ENCODE data around the gene NFIB. TPM values are rescaled to one million over a fixed set of nuclear protein-coding genes. Genes with fewer than 3 reads are reported as not detected.

The NFIB gene
- total RNA-seq, 1 donor from 2014 or later: 119 TPM

DNA sequence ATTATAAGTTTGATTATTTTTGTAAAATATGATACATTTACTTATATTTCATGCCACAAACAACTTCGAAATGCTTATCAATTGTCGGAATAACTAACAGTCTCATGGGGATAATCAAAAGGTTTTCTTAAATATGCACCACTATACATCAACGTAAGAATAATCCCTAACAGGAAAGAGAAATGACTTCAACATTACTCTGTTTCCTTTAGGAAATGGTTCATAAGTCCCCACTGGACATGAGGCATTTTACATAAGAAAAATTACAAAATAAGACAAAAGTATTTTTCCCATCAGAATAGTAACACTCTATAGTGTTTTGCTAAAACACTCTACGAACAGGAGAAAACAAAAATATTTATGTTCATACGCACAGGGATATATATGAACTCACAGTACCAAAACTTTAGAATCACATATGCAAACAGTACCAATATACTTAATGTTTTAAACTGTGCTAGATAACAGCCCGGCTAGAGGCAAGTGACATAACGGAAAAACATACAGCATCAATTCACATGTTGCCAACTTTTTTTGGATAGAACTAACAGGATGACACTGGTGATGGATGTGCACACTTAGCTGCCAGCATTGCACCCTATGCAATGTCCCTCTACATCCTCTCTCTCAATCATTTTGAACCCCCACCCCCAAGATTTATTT, 120.5 kb downstream of the NFIB start:
- DNase-seq (ENCODE audit: extremely low read depth, low read depth, low spot score): peak; percentile 78

DNA sequence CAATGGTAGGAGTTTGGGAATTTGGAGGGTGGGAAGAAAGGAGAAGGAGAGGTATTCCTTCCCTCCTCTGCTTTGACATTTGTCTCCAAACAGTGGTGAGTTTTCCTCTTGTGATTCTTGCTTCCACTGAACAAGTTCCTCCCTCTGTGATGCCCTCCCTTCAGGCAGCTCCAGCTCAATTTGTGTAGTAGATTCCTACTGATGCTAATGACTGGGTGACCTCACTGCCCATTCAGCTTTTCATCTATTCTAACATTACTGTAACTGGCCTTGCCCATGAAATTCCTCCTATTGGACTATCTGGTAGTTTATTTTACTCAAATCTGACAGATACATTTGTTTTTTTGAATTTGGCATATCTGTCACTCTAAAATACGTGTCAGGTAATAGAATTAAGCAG, 121.4 kb downstream of the NFIB start:
- DNase-seq (ENCODE audit: extremely low read depth, low read depth, low spot score): no peak

- DNase-seq (ENCODE audit: extremely low read depth, low read depth, low spot score): no peak
These were observed 122.4 kb downstream of the NFIB start for GRCh38 chr9:14191512-14191911.

- DNase-seq (ENCODE audit: extremely low read depth, low read depth, low spot score): no peak
These were observed 123.7 kb downstream of the NFIB start for GRCh38 chr9:14190240-14190639.

- no peak for DNase-seq (ENCODE audit: extremely low read depth, low read depth, low spot score)
These were observed 124.4 kb downstream of the NFIB start for GRCh38 chr9:14189578-14189977.

- DNase-seq (ENCODE audit: extremely low read depth, low read depth, low spot score): no peak
These were observed 124.8 kb downstream of the NFIB start for GRCh38 chr9:14189146-14189545.

DNA sequence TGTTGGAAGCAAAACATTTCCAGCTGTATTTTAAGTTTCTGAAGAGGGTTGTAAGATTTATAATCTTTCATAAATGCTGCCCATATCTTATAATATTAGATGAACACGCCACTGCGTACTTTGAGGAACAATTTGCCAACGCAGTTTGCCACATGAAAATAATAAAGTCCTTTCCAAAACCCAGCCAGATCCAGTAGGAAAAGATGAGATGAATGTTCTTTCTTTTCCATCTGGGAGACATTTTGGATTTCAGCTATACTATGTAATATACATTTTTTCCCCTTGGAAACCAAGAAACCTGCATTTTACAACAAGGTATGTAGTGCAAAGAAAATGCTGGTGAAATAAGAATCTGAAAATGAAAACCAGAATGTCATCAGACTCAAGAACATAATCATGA, 125.4 kb downstream of the NFIB start:
- no peak for DNase-seq (ENCODE audit: extremely low read depth, low read depth, low spot score)

DNA sequence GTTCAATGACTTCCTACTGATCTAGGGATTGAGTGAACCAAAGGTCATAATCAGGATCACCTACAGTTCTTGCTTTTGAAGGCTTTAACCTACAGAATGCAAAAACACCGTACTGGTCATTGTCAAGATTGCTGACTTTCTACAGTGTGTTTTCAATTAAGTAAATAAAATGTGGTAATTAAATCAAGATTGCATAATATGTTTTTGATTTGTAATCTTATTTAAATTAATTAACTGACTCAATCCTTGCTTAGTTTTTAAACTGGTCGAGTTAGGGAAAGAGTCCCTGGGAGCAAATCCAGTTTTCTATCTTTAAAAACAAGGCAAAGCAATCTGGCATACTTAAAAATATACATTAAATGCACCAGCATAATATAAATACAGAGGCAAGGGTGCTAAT, 125.9 kb downstream of the NFIB start:
- no peak for DNase-seq (ENCODE audit: extremely low read depth, low read depth, low spot score)

DNA sequence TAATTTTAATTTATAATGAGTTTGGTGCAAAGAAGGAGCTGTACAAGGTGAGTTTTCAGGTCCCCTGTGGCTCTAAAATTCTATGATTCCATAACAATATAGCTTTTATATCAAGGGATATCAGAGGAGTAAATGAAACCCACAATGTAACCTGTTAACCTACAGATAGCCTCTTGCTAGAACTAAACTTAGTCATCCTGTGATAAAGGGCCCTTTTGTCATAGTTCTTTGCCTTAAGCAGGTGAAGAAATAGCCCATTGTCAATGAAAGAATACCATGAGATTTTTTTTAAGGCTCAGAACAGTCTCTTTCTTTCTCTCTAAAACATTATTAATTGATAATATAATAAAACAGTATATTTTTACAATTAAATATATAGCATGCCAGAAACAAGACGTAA, 127.8 kb downstream of the NFIB start:
- DNase-seq (ENCODE audit: extremely low read depth, low read depth, low spot score): no peak

GRCh38 chr9:14185016-14185415, 128.9 kb downstream of the NFIB start:
- no peak for DNase-seq (ENCODE audit: extremely low read depth, low read depth, low spot score)

- no peak for DNase-seq (ENCODE audit: extremely low read depth, low read depth, low spot score)
These were observed 130.9 kb downstream of the NFIB start for GRCh38 chr9:14183001-14183400.

DNA sequence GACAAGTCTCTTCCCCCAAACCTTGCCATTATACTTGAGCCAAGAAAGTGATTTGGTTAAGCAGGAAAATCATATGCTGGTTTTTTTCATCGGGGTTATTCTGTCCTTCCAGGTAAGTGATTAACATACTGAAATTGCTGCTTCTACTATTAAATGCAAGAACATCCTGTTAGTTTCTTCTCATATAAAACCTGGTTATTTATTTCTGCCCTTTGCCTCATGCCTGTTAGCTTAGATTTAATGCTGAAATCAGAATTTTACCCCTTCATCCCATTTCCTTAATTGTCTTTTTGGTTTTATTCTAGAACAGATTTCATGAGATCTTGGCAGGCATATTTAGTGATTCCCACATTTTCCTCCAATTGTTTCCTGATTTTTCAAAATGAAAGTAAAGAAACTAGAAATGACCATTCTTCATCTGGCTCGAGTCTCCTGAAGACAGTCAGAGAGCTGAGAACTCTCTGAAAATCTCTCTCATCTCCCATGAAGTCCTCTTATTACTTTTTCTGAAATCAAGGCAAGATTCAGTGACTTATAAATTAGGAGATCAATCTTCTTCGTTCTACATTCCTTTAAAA, 132.9 kb downstream of the NFIB start:
- DNase-seq (ENCODE audit: extremely low read depth, low read depth, low spot score): no peak

DNA sequence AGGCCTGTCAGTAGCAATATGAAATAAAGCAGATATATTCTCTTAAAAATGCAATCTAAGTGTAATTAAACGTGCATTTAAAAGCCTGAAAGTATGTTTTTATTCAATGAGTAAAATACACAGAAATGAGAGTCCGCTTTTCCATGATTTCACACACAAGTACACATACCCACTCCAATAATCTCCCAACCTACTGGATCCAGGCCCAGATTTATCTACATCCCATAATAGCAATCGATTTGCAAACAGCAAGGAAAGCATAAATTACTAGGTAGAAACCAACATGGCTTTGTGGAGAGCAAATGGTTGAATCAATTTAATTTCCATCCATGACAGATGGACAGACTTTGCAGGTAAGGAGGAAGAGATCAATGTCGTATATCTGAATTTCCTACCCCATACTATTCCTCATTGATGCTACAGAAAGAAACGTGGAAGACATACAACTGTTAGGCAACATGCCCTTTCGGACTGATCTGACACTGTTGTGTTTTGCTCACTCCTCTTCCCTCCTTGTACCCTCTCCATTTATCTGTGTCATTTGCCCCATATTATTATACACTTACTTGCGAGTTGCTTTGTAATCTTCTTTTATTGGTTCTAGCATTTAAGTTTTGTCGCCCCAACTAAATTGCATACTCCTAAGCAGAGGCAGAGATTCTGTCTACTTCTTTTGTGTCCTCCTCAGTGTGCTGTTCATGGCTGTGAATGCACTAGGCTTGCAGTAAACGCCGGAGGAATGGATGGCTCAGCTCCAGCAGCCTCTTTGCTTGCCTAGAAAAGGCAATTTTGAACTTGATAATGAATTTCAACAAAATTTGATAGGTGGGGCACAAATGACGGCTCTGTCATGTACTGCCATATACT, 133.6 kb downstream of the NFIB start:
- DNase-seq (ENCODE audit: extremely low read depth, low read depth, low spot score): no peak

DNA sequence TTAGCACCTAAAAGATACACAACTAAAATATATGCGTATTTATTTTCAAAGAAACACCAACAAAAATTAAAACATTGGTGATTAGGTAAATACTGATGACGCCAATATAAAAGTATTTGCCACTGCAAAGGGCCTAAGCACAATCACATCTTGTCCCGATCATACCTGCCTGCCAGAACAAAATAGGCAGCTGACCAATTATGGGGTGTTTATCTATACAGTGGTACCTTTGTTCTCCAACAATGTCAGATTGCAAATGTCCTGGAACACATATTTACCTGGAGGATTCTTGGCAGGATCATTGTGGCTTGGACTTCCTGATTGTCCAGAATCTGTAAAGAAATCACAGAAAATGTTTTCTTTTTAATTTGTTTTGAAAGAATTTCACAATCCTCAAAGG, 134.5 kb downstream of the NFIB start:
- DNase-seq (ENCODE audit: extremely low read depth, low read depth, low spot score): no peak

DNA sequence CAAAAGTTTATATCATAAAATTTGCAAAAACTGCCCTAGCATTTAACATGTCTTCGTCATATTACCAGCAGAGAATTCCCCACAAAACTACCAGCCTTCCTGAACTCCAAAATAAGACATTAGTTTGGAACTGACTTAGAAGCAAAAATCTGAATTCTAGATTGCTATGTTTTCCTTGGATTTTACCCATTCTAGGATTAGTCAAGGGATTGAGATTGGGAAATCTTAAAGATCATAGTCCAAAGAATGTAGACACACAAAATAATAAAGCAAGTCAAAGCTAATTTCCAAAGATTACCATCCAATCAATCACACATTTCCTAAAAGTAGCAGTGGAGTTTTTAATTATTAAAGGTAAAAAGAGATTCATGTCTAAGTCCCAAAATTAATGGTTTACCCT, 138.2 kb downstream of the NFIB start:
- no peak for DNase-seq (ENCODE audit: extremely low read depth, low read depth, low spot score)

- DNase-seq (ENCODE audit: extremely low read depth, low read depth, low spot score): no peak
These were observed 140.2 kb downstream of the NFIB start for GRCh38 chr9:14173713-14174112.

DNA sequence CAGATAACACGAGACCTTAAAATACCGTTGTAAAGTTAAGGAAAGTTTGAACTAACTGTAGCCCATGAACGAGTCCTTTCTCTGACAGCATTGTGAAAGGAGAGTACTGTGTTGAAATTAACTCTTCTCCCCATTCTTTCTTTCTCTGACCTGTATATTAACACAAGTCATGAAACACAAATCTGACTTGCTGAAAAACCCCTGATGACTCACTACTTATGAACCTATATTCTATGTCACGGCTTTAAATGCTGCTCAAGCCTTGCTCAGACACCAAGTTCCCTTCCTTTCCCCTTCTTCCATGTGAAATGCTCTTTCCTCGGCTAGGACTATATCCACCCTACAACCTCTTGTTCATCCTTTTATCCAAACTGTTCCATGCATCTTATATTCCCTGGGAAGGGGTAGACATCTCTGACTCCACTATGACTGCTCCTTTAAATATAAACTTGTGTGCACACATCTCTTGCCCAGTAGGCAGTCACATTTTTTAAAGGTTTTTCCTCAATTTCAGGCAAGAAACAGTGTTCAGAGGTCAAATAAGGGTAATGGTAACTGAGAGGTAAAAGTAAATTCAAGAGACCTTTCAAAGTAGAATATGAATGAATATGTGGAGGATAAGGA, 142.9 kb downstream of the NFIB start:
- DNase-seq (ENCODE audit: extremely low read depth, low read depth, low spot score): no peak

- no peak for DNase-seq (ENCODE audit: extremely low read depth, low read depth, low spot score)
These were observed 143.5 kb downstream of the NFIB start for GRCh38 chr9:14170392-14170931.

GRCh38 chr9:14168381-14168780, 145.6 kb downstream of the NFIB start:
- no peak for DNase-seq (ENCODE audit: extremely low read depth, low read depth, low spot score)

- DNase-seq (ENCODE audit: extremely low read depth, low read depth, low spot score): no peak
These were observed 148.4 kb downstream of the NFIB start for GRCh38 chr9:14165376-14166035.

- DNase-seq (ENCODE audit: extremely low read depth, low read depth, low spot score): no peak
These were observed 149.0 kb downstream of the NFIB start for GRCh38 chr9:14164908-14165307.

Data from glomerular endothelial cell (primary cell).